Endothelial cell (in vitro differentiated cells): ENCODE measurements around the gene CHRM5. TPM values are rescaled to one million over a fixed set of nuclear protein-coding genes. Genes with fewer than 3 reads are reported as not detected.
A peak's percentile ranks its signal among the peaks of the same experiment; 100 is the strongest.
"Not testable (repeated sequence)": the region's sequence is repeated elsewhere in the genome, so short reads cannot be mapped to it uniquely, and the experiment has no call there.

ENCODE experiments used
- DNase-seq: peaks from one replicate; pipeline ENCODE4 v3.0.0; 2021; ENCODE audit warnings: low spot score
- H3K27ac Mint-ChIP-seq: one replicate; pipeline ENCODE4 v1.8.0; 2021; ENCODE audit warnings: mixed read lengths, inconsistent platforms; ENCODE audit not compliant: unreplicated experiment
- H3K27me3 Mint-ChIP-seq: one replicate; pipeline ENCODE4 v1.8.0; 2021; ENCODE audit warnings: mild to moderate bottlenecking, moderate library complexity, mixed read lengths, inconsistent platforms; ENCODE audit not compliant: unreplicated experiment
- H3K36me3 Mint-ChIP-seq: one replicate; pipeline ENCODE4 v1.8.0; 2021; ENCODE audit warnings: mild to moderate bottlenecking, low read depth, mixed read lengths, inconsistent platforms; ENCODE audit not compliant: unreplicated experiment
- H3K4me1 Mint-ChIP-seq: one replicate; pipeline ENCODE4 v1.8.0; 2021; ENCODE audit warnings: mild to moderate bottlenecking, mixed read lengths, inconsistent platforms; ENCODE audit not compliant: unreplicated experiment
- H3K4me3 Mint-ChIP-seq: one replicate; pipeline ENCODE4 v1.8.0; 2021; ENCODE audit warnings: mild to moderate bottlenecking, mixed read lengths, inconsistent platforms; ENCODE audit not compliant: unreplicated experiment
- H3K9me3 Mint-ChIP-seq: one replicate; pipeline ENCODE4 v1.8.0; 2021; ENCODE audit warnings: mixed read lengths, inconsistent platforms; ENCODE audit not compliant: unreplicated experiment
- total RNA-seq: library from RNA; stranded (reverse); fragmentation: NEBNext Ultra II Directional; extraction: Animal tissue kit (Norgen Biotek cat#: 25700); gene quantifications from one replicate; pipeline ENCODE4 v1.2.1, GENCODE V29; 2021; ENCODE audit not compliant: unreplicated experiment
- TF ChIP-seq, protein P1 (sequence below): fragments of 200-600 bp; sonication (generic); IDR thresholded peaks from one replicate; pipeline ENCODE4 v1.5.0; 2021; ENCODE audit warnings: antibody characterized with exemption; ENCODE audit not compliant: unreplicated experiment

Gene CHRM5
- total RNA-seq, 1 donor from 2014 or later = not detected

DNA sequence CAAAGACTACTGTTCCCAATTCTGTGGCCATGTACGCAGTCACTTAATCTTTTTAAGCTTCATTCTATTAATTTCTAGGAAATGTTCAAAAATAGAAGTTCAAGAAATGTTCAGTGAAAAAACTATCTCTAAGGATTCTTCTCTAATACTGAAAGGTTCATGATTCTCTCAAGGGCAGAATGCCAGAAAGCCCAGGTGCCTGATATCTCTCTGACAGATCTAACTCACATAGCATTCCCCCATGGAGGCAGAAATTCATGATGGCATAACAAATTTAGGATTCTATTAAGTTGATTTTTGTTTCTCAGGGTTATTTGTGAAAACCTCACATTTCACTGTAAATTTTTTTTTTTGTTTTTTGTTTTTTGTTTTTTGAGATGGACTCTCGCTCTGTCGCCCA lies 17.5 kb downstream of the CHRM5 start:
- no peaks in the 10 kb centered on the region for H3K36me3 Mint-ChIP-seq
- peaks cover 2% of the 10 kb centered on the region for H3K27me3 Mint-ChIP-seq
- TF ChIP-seq, protein P1, sequence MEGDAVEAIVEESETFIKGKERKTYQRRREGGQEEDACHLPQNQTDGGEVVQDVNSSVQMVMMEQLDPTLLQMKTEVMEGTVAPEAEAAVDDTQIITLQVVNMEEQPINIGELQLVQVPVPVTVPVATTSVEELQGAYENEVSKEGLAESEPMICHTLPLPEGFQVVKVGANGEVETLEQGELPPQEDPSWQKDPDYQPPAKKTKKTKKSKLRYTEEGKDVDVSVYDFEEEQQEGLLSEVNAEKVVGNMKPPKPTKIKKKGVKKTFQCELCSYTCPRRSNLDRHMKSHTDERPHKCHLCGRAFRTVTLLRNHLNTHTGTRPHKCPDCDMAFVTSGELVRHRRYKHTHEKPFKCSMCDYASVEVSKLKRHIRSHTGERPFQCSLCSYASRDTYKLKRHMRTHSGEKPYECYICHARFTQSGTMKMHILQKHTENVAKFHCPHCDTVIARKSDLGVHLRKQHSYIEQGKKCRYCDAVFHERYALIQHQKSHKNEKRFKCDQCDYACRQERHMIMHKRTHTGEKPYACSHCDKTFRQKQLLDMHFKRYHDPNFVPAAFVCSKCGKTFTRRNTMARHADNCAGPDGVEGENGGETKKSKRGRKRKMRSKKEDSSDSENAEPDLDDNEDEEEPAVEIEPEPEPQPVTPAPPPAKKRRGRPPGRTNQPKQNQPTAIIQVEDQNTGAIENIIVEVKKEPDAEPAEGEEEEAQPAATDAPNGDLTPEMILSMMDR = no peak
- peak overlapping the region; percentile 36 for H3K27ac Mint-ChIP-seq
- H3K4me3 Mint-ChIP-seq = no peak overlapping the region
- H3K4me1 Mint-ChIP-seq = peaks cover 16% of the 10 kb centered on the region
- DNase-seq = no peak
- no peaks in the 10 kb centered on the region for H3K9me3 Mint-ChIP-seq

DNA sequence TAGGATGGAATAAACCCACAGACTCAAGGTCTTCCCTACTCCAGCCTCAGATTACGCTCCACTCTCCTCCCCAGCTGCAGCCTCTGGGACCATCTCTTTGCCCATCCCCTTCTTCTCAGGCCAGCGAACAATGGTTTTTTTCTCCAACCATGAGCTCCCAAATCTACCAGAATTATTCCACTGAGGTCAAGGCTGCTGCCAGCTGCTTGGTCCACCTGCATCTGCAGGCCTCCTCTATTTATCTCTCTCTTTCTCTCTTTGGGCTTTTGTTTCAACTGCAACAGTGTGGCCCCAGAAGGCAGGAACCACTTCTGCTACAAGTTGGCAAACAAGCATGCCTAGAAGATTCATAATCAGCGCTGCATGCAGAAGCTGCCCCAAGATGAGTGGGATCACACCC lies 19.1 kb downstream of the CHRM5 start:
- Mint-ChIP-seq H3K27ac (no peak overlapping the region), H3K4me3 (no peak overlapping the region), H3K9me3 (no peaks in the 10 kb centered on the region), H3K27me3 (peaks cover 2% of the 10 kb centered on the region), H3K36me3 (no peaks in the 10 kb centered on the region), H3K4me1 (peaks cover 13% of the 10 kb centered on the region)
- DNase-seq = no peak
- TF ChIP-seq, protein P1 = no peak

DNA sequence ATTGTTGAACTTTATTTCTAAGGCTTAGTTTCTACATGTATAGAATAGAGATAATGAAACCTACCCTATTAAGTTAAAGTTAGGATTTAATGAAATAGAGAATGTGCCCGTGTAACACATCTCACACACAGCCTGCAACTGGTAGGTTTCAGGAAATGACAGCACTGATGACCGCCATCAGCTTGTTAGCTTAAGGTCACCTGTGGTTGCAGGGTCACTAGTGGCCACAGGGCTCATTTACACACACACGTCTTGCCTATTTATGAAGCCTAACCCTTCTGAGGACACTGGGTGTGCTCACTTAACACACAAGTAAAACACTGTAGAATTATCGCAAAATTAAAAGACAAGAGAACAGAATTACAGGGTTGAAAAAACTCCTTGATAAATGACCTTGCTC lies 20.1 kb downstream of the CHRM5 start:
- Mint-ChIP-seq H3K36me3 (no peaks in the 10 kb centered on the region), H3K27ac (no peak overlapping the region), H3K4me1 (peaks cover 13% of the 10 kb centered on the region), H3K27me3 (peaks cover 2% of the 10 kb centered on the region), H3K4me3 (no peak overlapping the region), H3K9me3 (no peaks in the 10 kb centered on the region)
- no peak for DNase-seq
- TF ChIP-seq, protein P1 = no peak

DNA sequence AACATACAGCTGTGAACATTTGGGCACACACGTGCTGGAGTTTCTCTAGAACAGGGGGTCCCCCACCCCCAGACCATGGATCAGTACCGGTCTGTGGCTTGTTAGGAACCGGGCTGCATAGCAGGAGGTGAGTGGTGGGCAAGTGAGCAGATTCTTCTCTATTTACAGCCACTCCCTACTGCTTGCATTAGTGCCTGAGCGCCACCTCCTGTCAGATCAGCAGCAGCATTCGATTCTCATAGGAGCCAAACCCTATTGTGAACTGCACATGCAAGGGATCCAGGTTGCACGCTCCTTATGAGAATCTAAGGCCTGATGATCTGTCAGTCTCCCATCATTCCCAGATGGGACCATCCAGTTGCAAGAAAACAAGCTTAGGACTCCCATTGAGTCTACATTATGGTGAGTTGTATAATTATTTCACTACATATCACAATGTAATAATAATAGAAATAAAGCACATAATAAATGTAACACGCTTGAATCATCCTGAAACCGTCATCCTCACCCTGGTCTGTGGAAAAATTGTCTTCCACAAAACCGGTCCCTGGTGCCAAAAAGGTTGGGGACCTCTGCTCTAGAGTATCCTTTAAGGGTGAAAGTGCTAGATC lies 25.8 kb downstream of the CHRM5 start:
- H3K27me3 Mint-ChIP-seq = no peaks in the 10 kb centered on the region
- no peaks in the 10 kb centered on the region for H3K36me3 Mint-ChIP-seq
- no peak overlapping the region for H3K27ac Mint-ChIP-seq
- TF ChIP-seq, protein P1 = no peak
- peak; percentile 44 for DNase-seq
- no peak overlapping the region for H3K4me3 Mint-ChIP-seq
- H3K4me1 Mint-ChIP-seq = peaks cover 3% of the 10 kb centered on the region
- no peaks in the 10 kb centered on the region for H3K9me3 Mint-ChIP-seq

DNA sequence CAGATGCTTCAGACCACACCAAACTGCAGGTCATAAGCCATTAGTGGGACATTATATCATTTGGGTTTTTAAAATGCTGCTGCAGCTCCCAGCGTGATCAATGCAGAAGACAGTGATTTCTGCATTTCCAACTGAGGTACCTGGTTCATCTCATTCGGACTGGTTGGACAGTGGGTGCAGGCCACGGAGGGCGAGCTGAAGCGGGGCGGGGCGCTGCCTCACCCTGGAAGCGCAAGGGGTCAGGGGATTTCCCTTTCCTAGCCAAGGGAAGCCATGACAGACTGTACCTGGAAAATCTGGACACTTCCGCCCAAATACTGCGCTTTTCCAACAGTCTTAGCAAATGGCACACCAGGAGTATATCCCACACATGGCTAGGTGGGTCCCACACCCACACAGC lies 27.4 kb downstream of the CHRM5 start:
- not testable (repeated sequence) for DNase-seq, H3K27ac Mint-ChIP-seq, H3K4me3 Mint-ChIP-seq, H3K27me3 Mint-ChIP-seq, H3K36me3 Mint-ChIP-seq, H3K4me1 Mint-ChIP-seq, H3K9me3 Mint-ChIP-seq

DNA sequence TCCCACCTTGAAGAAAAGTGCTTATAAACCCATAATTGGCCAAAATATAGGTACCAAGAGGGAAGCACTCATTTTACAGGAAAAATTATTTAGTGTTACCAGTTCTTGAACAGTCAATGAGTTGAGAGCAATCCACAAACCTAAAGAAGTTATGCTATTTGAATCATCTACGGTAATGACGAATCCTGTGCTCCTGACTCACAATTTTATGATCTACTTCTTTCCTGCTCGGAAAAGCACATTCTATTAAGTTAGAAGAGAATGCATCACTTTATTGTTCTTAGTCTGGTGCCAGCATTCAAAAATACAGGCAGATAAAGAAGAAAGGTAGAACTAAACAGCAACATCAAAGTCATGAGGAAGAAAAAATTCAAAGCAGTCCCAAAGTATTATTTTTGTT lies 33.2 kb downstream of the CHRM5 start:
- Mint-ChIP-seq H3K9me3 (no peaks in the 10 kb centered on the region), H3K4me1 (no peaks in the 10 kb centered on the region), H3K4me3 (no peak overlapping the region), H3K27me3 (no peaks in the 10 kb centered on the region), H3K36me3 (no peaks in the 10 kb centered on the region), H3K27ac (no peak overlapping the region)
- TF ChIP-seq, protein P1 = no peak
- no peak for DNase-seq
